ENCODE results near the gene ADAMTS14.

Gene ADAMTS14

DNA sequence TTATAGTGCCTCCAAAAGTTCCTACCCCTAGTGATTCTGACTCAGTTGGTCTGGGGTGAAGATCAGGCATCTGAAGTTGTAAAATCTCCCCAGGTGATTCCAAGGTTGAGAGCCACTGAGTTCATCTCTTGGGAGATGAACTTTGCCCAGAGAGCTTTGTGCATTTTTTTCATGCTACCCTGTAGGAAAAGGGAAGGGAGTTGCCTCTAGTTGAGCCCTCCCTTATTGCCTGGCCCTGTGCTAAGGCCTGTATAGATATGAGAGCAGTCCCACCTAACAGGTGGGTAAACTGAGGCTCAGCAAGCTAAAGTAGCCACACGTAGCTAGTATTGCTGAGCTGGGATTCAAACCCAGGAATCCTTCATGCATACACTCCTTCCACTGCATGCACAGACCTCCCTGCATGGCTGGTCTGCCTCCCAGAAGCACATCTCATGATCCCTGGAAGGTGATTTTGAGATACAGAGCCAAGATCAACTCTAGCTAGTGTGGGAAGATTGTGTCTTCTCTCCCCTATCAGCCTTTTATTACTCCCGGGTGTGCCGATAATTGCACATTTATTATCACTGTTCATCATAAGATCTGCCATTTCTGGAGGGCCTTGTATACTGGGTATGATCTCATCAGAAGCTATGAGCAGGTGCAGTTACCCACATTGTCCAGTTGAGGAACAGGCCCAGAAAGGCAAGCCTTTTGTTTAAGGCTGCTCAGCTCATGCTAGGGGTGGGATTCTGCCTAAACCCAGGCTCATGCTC is 65.9 kb downstream of the ADAMTS14 start:
- DNase-seq (ENCODE audit: low read depth), result no peak
- TF ChIP-seq, protein P1, sequence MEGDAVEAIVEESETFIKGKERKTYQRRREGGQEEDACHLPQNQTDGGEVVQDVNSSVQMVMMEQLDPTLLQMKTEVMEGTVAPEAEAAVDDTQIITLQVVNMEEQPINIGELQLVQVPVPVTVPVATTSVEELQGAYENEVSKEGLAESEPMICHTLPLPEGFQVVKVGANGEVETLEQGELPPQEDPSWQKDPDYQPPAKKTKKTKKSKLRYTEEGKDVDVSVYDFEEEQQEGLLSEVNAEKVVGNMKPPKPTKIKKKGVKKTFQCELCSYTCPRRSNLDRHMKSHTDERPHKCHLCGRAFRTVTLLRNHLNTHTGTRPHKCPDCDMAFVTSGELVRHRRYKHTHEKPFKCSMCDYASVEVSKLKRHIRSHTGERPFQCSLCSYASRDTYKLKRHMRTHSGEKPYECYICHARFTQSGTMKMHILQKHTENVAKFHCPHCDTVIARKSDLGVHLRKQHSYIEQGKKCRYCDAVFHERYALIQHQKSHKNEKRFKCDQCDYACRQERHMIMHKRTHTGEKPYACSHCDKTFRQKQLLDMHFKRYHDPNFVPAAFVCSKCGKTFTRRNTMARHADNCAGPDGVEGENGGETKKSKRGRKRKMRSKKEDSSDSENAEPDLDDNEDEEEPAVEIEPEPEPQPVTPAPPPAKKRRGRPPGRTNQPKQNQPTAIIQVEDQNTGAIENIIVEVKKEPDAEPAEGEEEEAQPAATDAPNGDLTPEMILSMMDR (IDR thresholded peaks at IDR 0.05; ENCODE audit: control insufficient read depth, insufficient read depth, low read depth, low read length, missing control alignments), result no peak

DNA sequence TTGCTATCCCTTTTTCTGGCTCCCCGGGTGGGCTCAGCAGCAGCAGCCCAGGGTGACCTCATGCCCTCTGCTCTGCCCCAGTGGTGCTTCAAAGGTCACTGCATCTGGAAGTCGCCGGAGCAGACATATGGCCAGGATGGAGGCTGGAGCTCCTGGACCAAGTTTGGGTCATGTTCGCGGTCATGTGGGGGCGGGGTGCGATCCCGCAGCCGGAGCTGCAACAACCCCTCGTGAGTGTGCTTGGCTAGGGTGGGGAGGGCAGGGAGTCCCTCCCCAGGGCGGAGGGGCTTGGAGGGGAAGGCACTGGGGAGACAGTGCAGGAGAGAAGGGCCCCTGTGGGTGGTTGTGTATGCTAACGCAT is 66.4 kb downstream of the ADAMTS14 start:
- no peak overlapping the region for H3K4me3 ChIP-seq (ENCODE audit: control insufficient read depth, low read depth, low read length)

More for the DNA sequence above, 65.9 kb downstream of the ADAMTS14 start:
- H3K4me3 ChIP-seq (ENCODE audit: control insufficient read depth, low read depth, low read length), result no peak overlapping the region

DNA sequence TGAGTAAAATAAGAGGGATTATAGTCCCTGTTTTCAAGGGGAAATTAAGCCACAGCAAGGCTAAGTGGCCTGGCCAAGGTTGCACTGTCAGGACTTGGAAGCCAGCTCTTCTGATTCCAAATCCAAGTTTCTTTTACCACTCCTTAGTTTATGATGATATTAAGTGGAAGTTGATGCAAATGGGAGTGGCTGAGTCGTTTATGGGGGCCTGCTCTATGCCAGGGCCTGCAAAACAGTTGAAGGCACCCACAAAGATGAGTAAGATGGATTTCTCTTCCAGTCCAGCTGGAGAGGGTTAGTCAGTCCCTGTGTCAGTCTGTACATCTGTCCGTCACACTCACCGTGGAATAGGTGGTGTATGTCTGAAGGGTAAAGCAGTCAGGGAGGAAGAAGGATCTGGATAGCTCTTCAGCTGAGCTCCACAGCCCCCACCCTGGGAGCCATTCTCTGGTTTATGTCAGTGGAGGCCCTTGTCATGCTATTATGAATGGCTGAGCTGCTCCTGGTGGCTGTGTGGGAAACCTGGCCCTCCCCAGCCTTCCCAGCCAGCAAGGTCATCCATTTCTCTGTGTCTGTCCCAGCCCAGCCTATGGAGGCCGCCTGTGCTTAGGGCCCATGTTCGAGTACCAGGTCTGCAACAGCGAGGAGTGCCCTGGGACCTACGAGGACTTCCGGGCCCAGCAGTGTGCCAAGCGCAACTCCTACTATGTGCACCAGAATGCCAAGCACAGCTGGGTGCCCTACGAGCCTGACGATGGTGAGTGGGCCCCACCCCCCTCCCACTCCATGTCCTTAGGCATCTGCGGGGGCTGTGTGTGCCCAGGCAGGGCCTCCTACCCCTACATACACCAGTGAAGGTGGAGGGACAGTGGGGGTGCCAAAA is 68.3 kb downstream of the ADAMTS14 start:
- TF ChIP-seq, protein P1 (IDR thresholded peaks at IDR 0.05; ENCODE audit: control insufficient read depth, insufficient read depth, low read depth, low read length, missing control alignments), result no peak
- DNase-seq (ENCODE audit: low read depth), result no peak
- no peak overlapping the region for H3K4me3 ChIP-seq (ENCODE audit: control insufficient read depth, low read depth, low read length)

More for the DNA sequence above, 66.4 kb downstream of the ADAMTS14 start:
- TF ChIP-seq, protein P1 (IDR thresholded peaks at IDR 0.05; ENCODE audit: control insufficient read depth, insufficient read depth, low read depth, low read length, missing control alignments), result no peak
- no peak for DNase-seq (ENCODE audit: low read depth)

DNA sequence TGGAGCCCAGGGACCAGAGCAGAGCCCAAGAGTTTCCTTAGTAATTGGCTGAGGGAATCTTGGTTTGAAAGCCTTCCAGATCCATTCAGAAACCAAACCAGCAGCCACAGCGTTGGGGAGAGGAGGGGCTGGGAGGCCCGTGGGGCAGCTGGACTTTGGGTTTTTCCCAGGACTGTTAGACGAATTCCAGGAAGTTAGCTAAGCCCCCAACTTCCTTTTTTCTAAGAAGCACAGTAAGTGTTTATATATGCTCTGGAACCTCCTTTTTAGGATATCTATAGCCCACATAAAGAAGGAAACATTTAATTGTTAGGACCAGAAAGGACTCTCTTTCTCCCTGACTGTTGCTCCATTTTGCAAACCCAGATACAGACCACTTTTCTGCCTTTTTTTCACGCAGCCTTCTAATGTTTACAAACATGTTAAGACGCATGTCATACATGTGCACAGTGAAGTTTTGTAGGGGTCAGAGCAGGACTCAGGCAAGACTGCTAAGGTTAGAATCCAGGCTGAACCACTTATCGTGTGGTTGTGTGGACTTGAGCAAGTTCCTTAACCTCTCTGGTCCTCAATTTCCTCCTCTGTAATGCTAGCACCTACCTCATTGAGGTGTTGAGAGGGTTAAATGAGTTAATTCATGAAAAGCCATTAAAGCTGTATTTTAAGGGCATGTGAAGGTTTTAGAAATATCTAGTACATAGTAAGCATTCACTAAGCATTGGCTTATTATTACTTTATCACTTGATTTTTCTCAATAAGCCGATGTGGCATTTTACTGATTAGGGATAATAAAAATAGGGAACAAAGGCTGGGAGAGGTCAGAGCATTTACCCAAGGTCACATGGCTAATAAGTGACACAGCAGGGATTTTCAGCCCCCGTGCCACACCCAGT is 70.5 kb downstream of the ADAMTS14 start:
- TF ChIP-seq, protein P1 (IDR thresholded peaks at IDR 0.05; ENCODE audit: control insufficient read depth, insufficient read depth, low read depth, low read length, missing control alignments), result no peak
- H3K4me3 ChIP-seq (ENCODE audit: control insufficient read depth, low read depth, low read length), result no peak overlapping the region
- DNase-seq (ENCODE audit: low read depth), result no peak

DNA sequence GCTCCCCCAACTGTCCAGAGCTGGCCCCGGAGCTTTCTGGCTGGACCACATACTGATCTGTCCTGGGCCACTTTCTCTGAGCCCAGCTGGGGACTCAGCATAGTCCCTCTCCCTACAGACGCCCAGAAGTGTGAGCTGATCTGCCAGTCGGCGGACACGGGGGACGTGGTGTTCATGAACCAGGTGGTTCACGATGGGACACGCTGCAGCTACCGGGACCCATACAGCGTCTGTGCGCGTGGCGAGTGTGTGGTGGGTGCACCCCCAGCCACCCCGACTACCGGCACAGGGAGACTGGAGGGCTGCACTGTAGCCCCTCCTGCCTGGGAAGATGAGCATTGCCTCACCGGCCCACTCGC is 71.1 kb downstream of the ADAMTS14 start:
- DNase-seq (ENCODE audit: low read depth), result no peak
- TF ChIP-seq, protein P1 (IDR thresholded peaks at IDR 0.05; ENCODE audit: control insufficient read depth, insufficient read depth, low read depth, low read length, missing control alignments), result no peak
- H3K4me3 ChIP-seq (ENCODE audit: control insufficient read depth, low read depth, low read length), result no peak overlapping the region

DNA sequence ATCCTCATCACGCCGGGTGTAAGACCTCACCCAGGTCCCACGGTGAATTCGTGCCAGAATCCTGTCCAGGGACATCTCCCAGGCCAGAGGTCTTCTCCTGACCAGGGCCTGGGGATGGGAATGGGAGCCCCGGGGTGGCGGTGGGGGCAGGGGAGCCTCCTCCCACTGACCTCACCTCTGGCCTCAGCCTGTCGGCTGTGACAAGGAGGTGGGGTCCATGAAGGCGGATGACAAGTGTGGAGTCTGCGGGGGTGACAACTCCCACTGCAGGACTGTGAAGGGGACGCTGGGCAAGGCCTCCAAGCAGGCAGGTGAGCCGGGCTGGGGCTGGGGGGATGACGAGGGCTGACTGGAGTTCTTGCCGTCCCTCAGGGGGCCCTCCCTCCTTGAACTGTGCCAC is 71.6 kb downstream of the ADAMTS14 start:
- no peak for DNase-seq (ENCODE audit: low read depth)
- TF ChIP-seq, protein P1 (IDR thresholded peaks at IDR 0.05; ENCODE audit: control insufficient read depth, insufficient read depth, low read depth, low read length, missing control alignments), result no peak
- H3K4me3 ChIP-seq (ENCODE audit: control insufficient read depth, low read depth, low read length), result no peak overlapping the region
